Esophagus squamous epithelium (tissue), 5 donors: ENCODE results near the gene CSMD2. TPM values are rescaled to one million over a fixed set of nuclear protein-coding genes. Genes with fewer than 3 reads are reported as not detected.

Source experiments
- DNase-seq: peaks from one replicate; lab custom pipeline; 2025; lab: John Stamatoyannopoulos, UW
- H3K27ac ChIP-seq, 4 donors: fragments of 200-600 bp; sonication (generic); one replicate each; pipeline ENCODE4 v1.5.1; 2016 to 2019; ENCODE audit warnings: mild to moderate bottlenecking in 1 of 4
- H3K27me3 ChIP-seq, 4 donors: fragments of 200-600 bp; sonication (generic); 1 replicate in 3 of 4; 2 replicates in 1 of 4; pipeline versions ENCODE4 v1.5.1 to v1.6.0; 2017 to 2021; ENCODE audit warnings: antibody characterized with exemption in 1 of 4
- H3K36me3 ChIP-seq, 3 donors: fragments of 200-600 bp; sonication (generic); one replicate each; pipeline ENCODE4 v1.5.1; 2016 to 2019
- H3K4me1 ChIP-seq, 3 donors: fragments of 200-600 bp; sonication (generic); one replicate each; pipeline ENCODE4 v1.5.1; 2017 to 2019
- H3K4me3 ChIP-seq, 4 donors: fragments of 200-600 bp; sonication (generic); 1 replicate in 3 of 4; 2 replicates in 1 of 4; pipeline ENCODE4 v1.5.1; 2016 to 2019; ENCODE audit warnings: mild to moderate bottlenecking in 2 of 4, moderate library complexity in 1 of 4
- H3K9me3 ChIP-seq, 3 donors: fragments of 200-600 bp; sonication (generic); one replicate each; pipeline ENCODE4 v1.5.1; 2016 to 2019
- POLR2A ChIP-seq, 4 donors: fragments of 450-650 bp; IDR thresholded peaks; one replicate each; pipeline ENCODE4 v1.6.1; 2017; ENCODE audit warnings: antibody characterized with exemption in 4 of 4, mild to moderate bottlenecking in 4 of 4, moderate library complexity in 3 of 4
- WGBS, 2 donors: methylation state at CpG; one replicate each; pipeline ENCODE4 v1.1.5; 2018; 5-methylcytosine and 5-hydroxymethylcytosine counted together
- intact Hi-C: fragments of 100-400 bp; cut with DNase I; formaldehyde crosslinking; loops from one replicate; pipeline ENCODE4 v1.15.0; 2022
- total RNA-seq, 4 donors: library from RNA; depleted of rRNA; stranded (reverse); fragments of >200 nt; gene quantifications; one replicate each; pipeline ENCODE4 v1.1.0, GENCODE V29; 2016
- TF ChIP-seq, protein P1 (sequence below), 6 experiments: fragments of 450-650 bp in 4 of 6; fragments of 200-600 bp in 2 of 6; sonication (generic) in 2 of 6; IDR thresholded peaks; one replicate each; pipeline ENCODE4 v1.5.1; 2016 to 2019; ENCODE audit warnings: antibody characterized with exemption in 6 of 6, mild to moderate bottlenecking in 4 of 6, moderate library complexity in 4 of 6
- donor health status: DM: yes; HTN: yes; CAD: no.

Gene CSMD2
- total RNA-seq, 4 donors from 2014 or later = under 0.01 to 0.13 TPM; not detected in 2

GRCh38 chr1:34060187-34060730 lies 104.8 kb downstream of the CSMD2 start:
- intact Hi-C loops = no loop called here
- H3K4me3 ChIP-seq = no peak overlapping the region
- peaks cover 0 to 51% (median 0%) of the 10 kb centered on the region in 4 donors for H3K27me3 ChIP-seq
- no peak for DNase-seq
- H3K9me3 ChIP-seq = no peaks in the 10 kb centered on the region
- 69 to 76% methylated on average over 5 of the region's 5 CpGs for WGBS, 2 donors
- no peaks in the 10 kb centered on the region for H3K4me1 ChIP-seq
- no peaks in the 10 kb centered on the region for H3K36me3 ChIP-seq
- H3K27ac ChIP-seq = no peak overlapping the region
- TF ChIP-seq, protein P1, sequence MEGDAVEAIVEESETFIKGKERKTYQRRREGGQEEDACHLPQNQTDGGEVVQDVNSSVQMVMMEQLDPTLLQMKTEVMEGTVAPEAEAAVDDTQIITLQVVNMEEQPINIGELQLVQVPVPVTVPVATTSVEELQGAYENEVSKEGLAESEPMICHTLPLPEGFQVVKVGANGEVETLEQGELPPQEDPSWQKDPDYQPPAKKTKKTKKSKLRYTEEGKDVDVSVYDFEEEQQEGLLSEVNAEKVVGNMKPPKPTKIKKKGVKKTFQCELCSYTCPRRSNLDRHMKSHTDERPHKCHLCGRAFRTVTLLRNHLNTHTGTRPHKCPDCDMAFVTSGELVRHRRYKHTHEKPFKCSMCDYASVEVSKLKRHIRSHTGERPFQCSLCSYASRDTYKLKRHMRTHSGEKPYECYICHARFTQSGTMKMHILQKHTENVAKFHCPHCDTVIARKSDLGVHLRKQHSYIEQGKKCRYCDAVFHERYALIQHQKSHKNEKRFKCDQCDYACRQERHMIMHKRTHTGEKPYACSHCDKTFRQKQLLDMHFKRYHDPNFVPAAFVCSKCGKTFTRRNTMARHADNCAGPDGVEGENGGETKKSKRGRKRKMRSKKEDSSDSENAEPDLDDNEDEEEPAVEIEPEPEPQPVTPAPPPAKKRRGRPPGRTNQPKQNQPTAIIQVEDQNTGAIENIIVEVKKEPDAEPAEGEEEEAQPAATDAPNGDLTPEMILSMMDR (IDR thresholded peaks at IDR 0.05) = no peak
- TF ChIP-seq POLR2A (IDR thresholded peaks at IDR 0.05) = no peak

DNA sequence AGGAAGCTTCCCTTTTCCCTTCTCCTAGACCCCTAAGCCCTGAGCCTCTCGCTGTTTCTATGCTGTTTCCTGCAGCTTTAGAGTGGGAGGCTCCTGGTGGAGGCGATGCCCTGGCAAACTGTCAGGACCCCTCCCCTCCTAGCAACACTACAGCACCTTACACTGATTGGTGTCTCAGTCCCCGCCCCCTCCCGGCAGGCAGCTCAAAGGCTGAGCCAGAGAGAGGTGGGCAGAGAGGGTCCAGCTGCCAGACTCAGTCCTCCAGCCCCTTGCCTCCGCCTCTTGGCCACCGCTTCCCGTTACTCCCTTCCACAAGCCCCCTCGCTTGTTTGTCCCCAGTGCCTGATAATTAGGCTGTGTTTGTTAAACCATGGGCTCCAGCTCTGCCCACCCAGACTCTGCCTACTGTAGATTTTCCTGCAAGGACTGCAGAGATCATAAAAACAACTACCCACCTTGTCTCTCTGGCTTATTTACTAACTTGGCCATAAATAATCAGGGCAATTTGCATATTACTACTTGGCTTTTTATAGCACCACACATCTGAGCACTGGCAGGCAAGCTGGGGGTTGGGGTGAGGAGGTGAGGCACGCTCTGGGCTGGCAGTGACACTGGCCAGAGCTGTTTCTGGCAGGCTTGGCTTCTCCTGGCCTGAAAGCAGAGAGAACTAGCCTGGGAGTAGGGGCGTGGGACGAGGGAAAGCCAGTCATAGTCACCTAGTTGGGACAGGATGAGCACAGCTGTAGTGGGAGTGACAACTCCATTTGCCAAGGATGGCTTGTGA lies 107.5 kb downstream of the CSMD2 start:
- Histone ChIP-seq H3K36me3 (no peaks in the 10 kb centered on the region), H3K27ac (no peak overlapping the region), H3K27me3 (peaks cover 0 to 56% (median 0%) of the 10 kb centered on the region in 4 donors), H3K4me3 (no peak overlapping the region), H3K9me3 (no peaks in the 10 kb centered on the region), H3K4me1 (no peaks in the 10 kb centered on the region)
- intact Hi-C loops = no loop called here
- TF ChIP-seq, protein P1 (IDR thresholded peaks at IDR 0.05) = no peak
- TF ChIP-seq POLR2A (IDR thresholded peaks at IDR 0.05) = no peak
- no peak for DNase-seq
- 25 to 29% methylated on average over 6 to 9 of the region's 11 CpGs for WGBS, 2 donors

DNA sequence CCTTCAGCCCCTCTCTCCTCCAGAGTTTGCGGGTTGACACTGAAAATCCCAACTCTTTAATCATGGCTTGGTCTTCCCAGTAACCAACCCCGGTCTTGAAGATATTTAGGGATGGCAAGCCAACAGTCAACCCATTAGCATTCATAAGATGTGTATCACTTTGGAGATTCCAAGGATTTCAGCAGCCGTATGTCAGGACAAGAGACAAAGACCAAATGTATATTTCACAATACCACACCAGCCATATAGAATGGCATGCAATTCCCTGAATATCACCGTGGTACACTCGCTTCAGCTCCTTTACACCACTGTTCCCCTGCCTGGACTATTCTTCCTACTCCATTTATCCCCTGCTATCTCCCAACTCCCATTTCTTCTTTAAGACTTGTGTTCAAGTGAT lies 109.2 kb downstream of the CSMD2 start:
- WGBS, 2 donors = 76 to 86% methylated on average over 4 to 5 of the region's 5 CpGs

GRCh38 chr1:34054920-34055319 lies 110.1 kb downstream of the CSMD2 start:
- Histone ChIP-seq H3K36me3 (no peaks in the 10 kb centered on the region), H3K27ac (no peak overlapping the region), H3K27me3 (peaks cover 0 to 48% (median 0%) of the 10 kb centered on the region in 4 donors), H3K9me3 (peaks cover 0 to 8% (median 3%) of the 10 kb centered on the region in 3 donors), H3K4me3 (no peak overlapping the region), H3K4me1 (no peaks in the 10 kb centered on the region)
- TF ChIP-seq, protein P1 (IDR thresholded peaks at IDR 0.05) = no peak
- no peak for TF ChIP-seq POLR2A (IDR thresholded peaks at IDR 0.05)
- DNase-seq = no peak
- intact Hi-C loops = no loop called here
- 33 to 60% methylated on average over 1 of the region's 1 CpG for WGBS, 2 donors

More for the DNA sequence above, 109.2 kb downstream of the CSMD2 start:
- TF ChIP-seq, protein P1 (IDR thresholded peaks at IDR 0.05) = no peak
- no peak for TF ChIP-seq POLR2A (IDR thresholded peaks at IDR 0.05)
- DNase-seq = no peak
- intact Hi-C loops = no loop called here
- H3K9me3 ChIP-seq = no peaks in the 10 kb centered on the region
- H3K4me1 ChIP-seq = no peaks in the 10 kb centered on the region
- H3K27ac ChIP-seq = no peak overlapping the region
- no peak overlapping the region for H3K4me3 ChIP-seq
- peaks cover 0 to 46% (median 0%) of the 10 kb centered on the region in 4 donors for H3K27me3 ChIP-seq
- no peaks in the 10 kb centered on the region for H3K36me3 ChIP-seq

DNA sequence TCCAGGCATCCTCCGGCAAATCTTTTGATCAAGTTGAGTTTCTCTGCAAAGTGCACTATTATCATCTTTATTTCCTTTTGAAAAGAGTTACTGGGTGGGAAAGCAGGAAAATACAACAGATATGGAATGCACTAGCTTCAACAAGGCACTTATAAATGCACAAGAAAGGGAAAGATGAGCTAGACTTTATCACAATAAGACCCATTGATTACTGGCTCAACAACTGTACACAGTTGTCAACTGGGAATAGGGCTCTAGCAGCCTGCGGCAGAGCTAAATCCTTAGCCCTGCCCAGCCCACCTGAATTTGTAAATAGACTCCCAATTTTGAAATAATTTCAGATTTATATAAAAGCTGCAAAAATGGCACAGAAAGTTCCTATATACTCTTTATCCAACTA lies 111.4 kb downstream of the CSMD2 start:
- no peak for TF ChIP-seq POLR2A (IDR thresholded peaks at IDR 0.05)
- TF ChIP-seq, protein P1 (IDR thresholded peaks at IDR 0.05) = no peak
- peaks cover 0 to 11% (median 6%) of the 10 kb centered on the region in 3 donors for H3K9me3 ChIP-seq
- intact Hi-C loops = no loop called here
- H3K27me3 ChIP-seq = peaks cover 0 to 46% (median 0%) of the 10 kb centered on the region in 4 donors
- no peaks in the 10 kb centered on the region for H3K36me3 ChIP-seq
- WGBS, 2 donors = 83 to 100% methylated on average over 2 of the region's 2 CpGs
- H3K4me3 ChIP-seq = no peak overlapping the region
- H3K27ac ChIP-seq = no peak overlapping the region
- H3K4me1 ChIP-seq = no peaks in the 10 kb centered on the region
- no peak for DNase-seq
